ENCODE results near the gene NANP. TPM values are rescaled to one million over a fixed set of nuclear protein-coding genes. Genes with fewer than 3 reads are reported as not detected.

Gene NANP
- total and polyA plus RNA-seq, 10 of the 15 experiments (the other 5 are each of a cell fraction or from before 2014, with no cell fraction given) = 4.2 to 6.7 (median 4.9) TPM

DNA sequence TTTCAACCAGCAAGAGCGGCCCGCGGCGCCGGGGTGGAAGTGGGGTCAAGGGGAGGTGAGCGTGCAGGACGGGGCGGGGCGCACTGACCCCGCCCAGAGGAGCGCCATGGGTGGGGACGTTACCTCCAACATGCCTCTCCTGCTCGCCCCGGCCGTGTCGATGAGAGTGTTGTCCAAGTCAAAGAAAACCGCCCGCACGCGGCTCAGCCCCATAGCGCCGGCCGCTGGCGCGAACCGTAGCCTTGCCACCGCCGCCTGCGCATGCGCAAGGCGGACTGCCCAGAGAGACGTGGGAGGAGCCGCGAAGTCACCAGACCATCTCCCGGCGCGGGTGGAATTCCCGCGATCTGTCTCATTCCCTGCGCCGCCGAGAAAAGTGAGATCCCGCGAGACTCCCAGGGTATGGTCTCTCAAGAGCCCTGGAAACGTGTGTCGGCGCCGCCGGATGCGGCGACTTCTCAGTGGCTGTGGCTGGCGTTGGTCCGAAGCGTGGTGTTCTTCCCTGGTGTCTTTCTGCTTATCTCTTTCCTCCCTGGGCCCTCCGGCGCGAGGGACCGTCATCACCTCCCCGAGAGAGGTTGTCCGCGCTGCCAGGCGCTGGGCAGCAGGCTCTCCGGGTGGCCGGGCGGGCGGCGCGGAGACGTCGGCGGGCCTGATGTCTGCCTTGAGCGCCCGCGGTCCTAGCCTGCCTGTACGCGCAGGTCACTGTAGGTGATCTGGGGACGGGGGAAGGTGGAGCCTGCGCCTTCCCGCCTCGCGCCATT is at the start of gene NANP (continued):
- TF ChIP-seq ZBTB11 (CRISPR knock-in tag; IDR thresholded peaks at IDR 0.05) = no peak
- TF ChIP-seq BCL11A (IDR thresholded peaks at IDR 0.05; ENCODE audit: low read depth, low read length) = no peak
- no peak for TF ChIP-seq ATF7 (IDR thresholded peaks at IDR 0.05; ENCODE audit: low read depth)
- TF ChIP-seq SUPT20H (IDR thresholded peaks at IDR 0.05; ENCODE audit: borderline replicate concordance, control insufficient read depth, low read depth, low read length) = no peak
- TF ChIP-seq EP300 (IDR thresholded peaks at IDR 0.05; ENCODE audit: borderline replicate concordance in 1 of 2, control insufficient read depth in 1 of 2, low read depth in 2 of 2, low read length in 2 of 2) = peak in 1 of 2 experiments; percentile 17; a peak in 1 of 4 replicates
- TF ChIP-seq, protein P1, sequence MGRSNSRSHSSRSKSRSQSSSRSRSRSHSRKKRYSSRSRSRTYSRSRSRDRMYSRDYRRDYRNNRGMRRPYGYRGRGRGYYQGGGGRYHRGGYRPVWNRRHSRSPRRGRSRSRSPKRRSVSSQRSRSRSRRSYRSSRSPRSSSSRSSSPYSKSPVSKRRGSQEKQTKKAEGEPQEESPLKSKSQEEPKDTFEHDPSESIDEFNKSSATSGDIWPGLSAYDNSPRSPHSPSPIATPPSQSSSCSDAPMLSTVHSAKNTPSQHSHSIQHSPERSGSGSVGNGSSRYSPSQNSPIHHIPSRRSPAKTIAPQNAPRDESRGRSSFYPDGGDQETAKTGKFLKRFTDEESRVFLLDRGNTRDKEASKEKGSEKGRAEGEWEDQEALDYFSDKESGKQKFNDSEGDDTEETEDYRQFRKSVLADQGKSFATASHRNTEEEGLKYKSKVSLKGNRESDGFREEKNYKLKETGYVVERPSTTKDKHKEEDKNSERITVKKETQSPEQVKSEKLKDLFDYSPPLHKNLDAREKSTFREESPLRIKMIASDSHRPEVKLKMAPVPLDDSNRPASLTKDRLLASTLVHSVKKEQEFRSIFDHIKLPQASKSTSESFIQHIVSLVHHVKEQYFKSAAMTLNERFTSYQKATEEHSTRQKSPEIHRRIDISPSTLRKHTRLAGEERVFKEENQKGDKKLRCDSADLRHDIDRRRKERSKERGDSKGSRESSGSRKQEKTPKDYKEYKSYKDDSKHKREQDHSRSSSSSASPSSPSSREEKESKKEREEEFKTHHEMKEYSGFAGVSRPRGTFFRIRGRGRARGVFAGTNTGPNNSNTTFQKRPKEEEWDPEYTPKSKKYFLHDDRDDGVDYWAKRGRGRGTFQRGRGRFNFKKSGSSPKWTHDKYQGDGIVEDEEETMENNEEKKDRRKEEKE (IDR thresholded peaks at IDR 0.05) = no peak
- TF ChIP-seq, protein P2, sequence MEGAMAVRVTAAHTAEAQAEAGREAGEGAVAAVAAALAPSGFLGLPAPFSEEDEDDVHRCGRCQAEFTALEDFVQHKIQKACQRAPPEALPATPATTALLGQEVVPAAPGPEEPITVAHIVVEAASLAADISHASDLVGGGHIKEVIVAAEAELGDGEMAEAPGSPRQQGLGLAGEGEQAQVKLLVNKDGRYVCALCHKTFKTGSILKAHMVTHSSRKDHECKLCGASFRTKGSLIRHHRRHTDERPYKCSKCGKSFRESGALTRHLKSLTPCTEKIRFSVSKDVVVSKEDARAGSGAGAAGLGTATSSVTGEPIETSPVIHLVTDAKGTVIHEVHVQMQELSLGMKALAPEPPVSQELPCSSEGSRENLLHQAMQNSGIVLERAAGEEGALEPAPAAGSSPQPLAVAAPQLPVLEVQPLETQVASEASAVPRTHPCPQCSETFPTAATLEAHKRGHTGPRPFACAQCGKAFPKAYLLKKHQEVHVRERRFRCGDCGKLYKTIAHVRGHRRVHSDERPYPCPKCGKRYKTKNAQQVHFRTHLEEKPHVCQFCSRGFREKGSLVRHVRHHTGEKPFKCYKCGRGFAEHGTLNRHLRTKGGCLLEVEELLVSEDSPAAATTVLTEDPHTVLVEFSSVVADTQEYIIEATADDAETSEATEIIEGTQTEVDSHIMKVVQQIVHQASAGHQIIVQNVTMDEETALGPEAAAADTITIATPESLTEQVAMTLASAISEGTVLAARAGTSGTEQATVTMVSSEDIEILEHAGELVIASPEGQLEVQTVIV (IDR thresholded peaks at IDR 0.05; ENCODE audit: borderline replicate concordance, partially characterized antibody) = no peak
- TF ChIP-seq FOS (IDR thresholded peaks at IDR 0.05; ENCODE audit: borderline replicate concordance, extremely low read depth, insufficient read length) = no peak
- peak; percentile 50; the same call in 1 of the 2 replicates for TF ChIP-seq NR2C1 (IDR thresholded peaks at IDR 0.05)
- no peak for TF ChIP-seq PAX8 (IDR thresholded peaks at IDR 0.05)
- TF ChIP-seq RCOR1 (conservative IDR thresholded peaks at IDR 0.05; ENCODE audit: low read depth, low read length) = peak; percentile 98
- 0 out of 2 replicates have a peak, but pooled peaks have one; percentile 38 for TF ChIP-seq POLR2AphosphoS2 (IDR thresholded peaks at IDR 0.05; ENCODE audit: low read depth, low read length)
- no peak for TF ChIP-seq ETV6 (conservative IDR thresholded peaks at IDR 0.05 in 1 of 2, IDR thresholded peaks at IDR 0.05 in 1 of 2; ENCODE audit: borderline replicate concordance in 1 of 2, low read depth in 1 of 2)
- no peak; the same call in 1 of the 2 replicates for TF ChIP-seq ZNF207 (IDR thresholded peaks at IDR 0.05; ENCODE audit: borderline replicate concordance)
- TF ChIP-seq IKZF1 (conservative IDR thresholded peaks at IDR 0.05) = peak; percentile 91
- no peak for TF ChIP-seq CBX3 (IDR thresholded peaks at IDR 0.05; ENCODE audit: borderline replicate concordance, low read depth)
- TF ChIP-seq TCF3 (IDR thresholded peaks at IDR 0.05; ENCODE audit: borderline replicate concordance, insufficient read depth, low read depth, low read length) = no peak
- no peak for TF ChIP-seq SP1 (IDR thresholded peaks at IDR 0.05; ENCODE audit: low read depth, low read length)

Measured in GM12878 (cell line).